ENCODE results near the gene AXIN2. TPM values are rescaled to one million over a fixed set of nuclear protein-coding genes. Genes with fewer than 3 reads are reported as not detected.

Gene AXIN2
- total RNA-seq, 1 donor from 2014 or later = 2.1 TPM

GRCh38 chr17:65556014-65556909, 5.2 kb downstream of the AXIN2 start:
- peak; percentile 28 to 59 for DNase-seq (ENCODE audit: low read depth in 2 of 2)

GRCh38 chr17:65554553-65555223, 6.8 kb downstream of the AXIN2 start:
- no peak for DNase-seq (ENCODE audit: low read depth in 2 of 2)

- no peak for DNase-seq (ENCODE audit: low read depth in 2 of 2)
These were observed 7.5 kb downstream of the AXIN2 start for GRCh38 chr17:65553646-65554552.

- DNase-seq (ENCODE audit: low read depth in 2 of 2) = no peak
These were observed 8.3 kb downstream of the AXIN2 start for GRCh38 chr17:65553009-65553645.

- peak in 1 of 2 donors; percentile 11 for DNase-seq (ENCODE audit: low read depth in 2 of 2)
These were observed 9.2 kb downstream of the AXIN2 start for GRCh38 chr17:65552214-65552613.

- DNase-seq (ENCODE audit: low read depth in 2 of 2) = no peak
These were observed 10.0 kb downstream of the AXIN2 start for GRCh38 chr17:65551267-65552040.

- DNase-seq (ENCODE audit: low read depth in 2 of 2) = no peak
These were observed 10.7 kb downstream of the AXIN2 start for GRCh38 chr17:65550758-65551157.

GRCh38 chr17:65550075-65550662, 11.3 kb downstream of the AXIN2 start:
- no peak for DNase-seq (ENCODE audit: low read depth in 2 of 2)

GRCh38 chr17:65548269-65548969, 13.0 kb downstream of the AXIN2 start:
- no peak for DNase-seq (ENCODE audit: low read depth in 2 of 2)

GRCh38 chr17:65547253-65547670, 14.2 kb downstream of the AXIN2 start:
- no peak for DNase-seq (ENCODE audit: low read depth in 2 of 2)

- no peak for DNase-seq (ENCODE audit: low read depth in 2 of 2)
These were observed 14.9 kb downstream of the AXIN2 start for GRCh38 chr17:65546579-65546978.

- no peak for DNase-seq (ENCODE audit: low read depth in 2 of 2)
These were observed 15.5 kb downstream of the AXIN2 start for GRCh38 chr17:65545705-65546523.

GRCh38 chr17:65544672-65545071, 16.8 kb downstream of the AXIN2 start:
- no peak for DNase-seq (ENCODE audit: low read depth in 2 of 2)

GRCh38 chr17:65542610-65543009, 18.8 kb downstream of the AXIN2 start:
- DNase-seq (ENCODE audit: low read depth in 2 of 2) = peak in 1 of 2 donors; percentile 15

- no peak for DNase-seq (ENCODE audit: low read depth in 2 of 2)
These were observed 19.4 kb downstream of the AXIN2 start for GRCh38 chr17:65542067-65542466.

GRCh38 chr17:65541453-65541852, 20.0 kb downstream of the AXIN2 start:
- DNase-seq (ENCODE audit: low read depth in 2 of 2) = no peak

- no peak for DNase-seq (ENCODE audit: low read depth in 2 of 2)
These were observed 21.7 kb downstream of the AXIN2 start for GRCh38 chr17:65539630-65540266.

Data from dermis microvascular lymphatic vessel endothelial cell (primary cell).